Medulla oblongata (tissue), 1 donor: ENCODE measurements around the gene PRKCA.

Experiments used
- DNase-seq: peaks from one replicate; pipeline ENCODE4 v3.0.0-alpha.2; 2015; ENCODE audit errors: extremely low spot score

PRKCA gene

GRCh38 chr17:66518108-66518507, 215.7 kb downstream of the PRKCA start:
- DNase-seq: no peak

DNA sequence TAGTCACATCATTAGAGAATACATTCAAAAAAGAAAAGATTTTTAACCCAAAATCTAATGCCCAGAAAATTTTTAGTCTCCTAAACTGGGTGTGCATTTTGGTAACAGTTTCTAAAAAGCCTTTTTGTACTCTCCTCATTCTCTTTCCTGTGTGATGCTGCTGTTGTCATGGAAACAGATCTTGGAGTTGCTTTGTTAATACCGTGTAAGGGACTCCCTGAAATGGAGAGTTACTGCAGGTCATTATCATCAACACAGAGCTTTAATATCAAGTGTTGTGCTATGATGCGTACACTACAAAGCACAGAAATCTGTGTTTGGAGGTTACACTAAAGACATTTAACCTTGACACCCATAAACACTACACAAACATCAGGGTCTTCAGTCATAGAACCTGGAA, 216.3 kb downstream of the PRKCA start:
- DNase-seq: peak; percentile 82

DNA sequence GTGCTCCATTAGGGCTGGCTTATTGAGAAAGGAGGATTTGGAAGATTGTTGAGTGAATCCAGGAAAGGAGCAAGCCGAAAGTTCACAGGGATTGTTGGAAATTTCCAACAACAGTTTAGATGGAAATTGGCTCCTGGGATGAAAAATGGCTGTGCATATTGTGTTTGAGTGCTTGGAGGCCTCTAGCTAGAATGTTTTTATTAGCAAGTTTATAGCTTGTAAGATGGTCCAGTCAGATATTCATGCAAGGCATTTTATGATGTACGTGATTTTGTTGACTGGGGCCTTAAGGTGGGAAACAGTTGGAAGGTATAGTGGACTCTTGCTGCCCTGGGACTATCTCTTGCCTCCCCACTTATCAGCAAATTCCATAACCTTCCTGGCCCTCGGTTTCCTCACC, 216.7 kb downstream of the PRKCA start:
- no peak for DNase-seq

GRCh38 chr17:66520999-66521398, 218.6 kb downstream of the PRKCA start:
- DNase-seq: no peak

GRCh38 chr17:66522591-66523272, 220.3 kb downstream of the PRKCA start:
- no peak for DNase-seq

DNA sequence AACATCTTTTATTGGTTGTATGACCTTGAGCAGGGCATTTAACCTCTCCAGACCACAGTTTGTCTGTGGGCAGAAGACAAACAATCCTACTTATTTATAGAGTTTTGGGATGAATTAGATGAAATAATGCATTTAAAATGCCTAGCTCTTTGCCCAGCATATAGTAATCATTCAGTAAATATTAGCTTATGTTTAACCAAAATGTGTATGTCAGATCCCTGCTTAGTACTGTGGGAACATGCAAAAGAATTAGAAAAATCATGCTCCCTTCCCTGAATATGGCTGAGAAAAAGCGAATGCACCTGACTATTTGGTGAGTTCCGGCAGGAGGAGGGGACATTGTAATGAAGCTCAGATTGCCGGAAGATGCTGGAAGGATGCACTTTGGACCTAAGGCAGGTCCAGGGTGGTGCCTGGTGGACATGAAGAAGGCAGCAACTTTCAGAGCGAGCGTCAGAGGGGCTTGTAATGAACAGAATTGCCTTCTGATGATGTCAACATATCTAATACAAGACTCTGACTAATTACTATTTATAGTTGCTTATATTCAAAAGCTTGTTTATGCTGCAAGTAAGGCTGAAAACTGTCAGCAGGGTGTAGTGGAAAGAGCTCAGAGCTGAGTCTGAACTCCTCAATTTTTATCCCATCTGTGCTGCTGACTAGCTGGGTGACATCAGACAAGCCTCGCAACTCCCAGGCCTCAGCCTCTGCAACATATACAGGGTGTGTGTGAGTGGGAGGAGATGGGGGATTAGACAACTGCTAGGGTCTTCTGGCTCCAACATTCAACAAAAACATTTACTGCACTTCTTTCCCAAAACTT, 221.2 kb downstream of the PRKCA start:
- no peak for DNase-seq

DNA sequence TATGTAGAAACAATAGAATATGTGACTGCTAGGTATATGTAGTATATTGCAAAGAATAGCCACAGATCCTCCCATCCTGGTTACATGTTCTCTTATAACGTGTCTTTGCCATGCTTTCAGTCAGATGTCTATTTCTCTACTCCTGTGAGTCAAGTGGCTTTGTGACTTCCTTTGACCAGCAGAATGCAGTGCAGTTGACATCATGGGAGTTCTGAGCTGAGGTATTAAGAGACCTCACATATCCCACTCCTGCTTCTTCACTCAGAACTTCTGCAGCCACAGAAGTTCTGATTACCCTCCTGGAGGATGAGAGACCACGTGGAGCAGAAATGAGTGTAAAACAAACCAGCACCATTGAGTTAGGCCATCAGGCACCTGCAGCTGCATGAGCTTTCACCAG, 222.5 kb downstream of the PRKCA start:
- no peak for DNase-seq

GRCh38 chr17:66525338-66525737, 222.9 kb downstream of the PRKCA start:
- no peak for DNase-seq

DNA sequence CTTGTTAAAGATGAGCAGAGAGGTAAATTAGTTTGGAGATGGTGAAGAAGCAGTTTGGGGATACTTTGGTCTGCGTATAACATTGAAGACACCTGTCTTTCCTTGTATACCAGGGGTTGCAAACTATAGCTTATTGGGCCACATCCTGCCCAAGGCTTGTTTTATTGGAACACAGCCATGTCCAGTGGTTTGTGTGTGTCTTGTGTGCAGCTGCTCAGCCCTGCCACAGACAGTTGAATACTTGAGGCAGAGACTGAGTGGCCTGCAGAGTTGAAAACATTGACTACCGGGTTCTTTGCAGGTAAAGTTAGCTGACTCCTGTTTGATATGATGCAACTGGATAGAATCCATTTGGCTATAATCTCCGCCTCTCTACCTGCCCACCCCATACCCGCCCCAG, 224.4 kb downstream of the PRKCA start:
- no peak for DNase-seq

DNA sequence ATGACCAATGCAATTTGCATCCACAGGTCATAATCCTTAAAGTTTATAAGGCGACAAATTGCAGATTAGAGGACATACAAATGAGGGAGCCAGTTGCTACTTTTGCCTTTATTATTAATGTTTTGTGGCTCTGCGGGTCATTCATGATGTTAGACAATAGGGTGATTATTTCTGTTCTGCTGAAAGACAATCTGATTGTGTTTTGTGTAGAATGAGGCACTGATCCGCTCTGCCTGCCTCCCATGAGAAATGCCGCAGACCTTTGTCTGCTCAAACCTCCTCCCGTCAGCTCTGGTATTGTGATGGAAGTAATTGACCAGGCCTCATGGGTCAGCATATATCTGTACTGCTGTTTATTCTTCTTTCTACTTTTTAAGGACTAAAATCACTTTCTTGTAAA, 224.9 kb downstream of the PRKCA start:
- peak; percentile 93 for DNase-seq

DNA sequence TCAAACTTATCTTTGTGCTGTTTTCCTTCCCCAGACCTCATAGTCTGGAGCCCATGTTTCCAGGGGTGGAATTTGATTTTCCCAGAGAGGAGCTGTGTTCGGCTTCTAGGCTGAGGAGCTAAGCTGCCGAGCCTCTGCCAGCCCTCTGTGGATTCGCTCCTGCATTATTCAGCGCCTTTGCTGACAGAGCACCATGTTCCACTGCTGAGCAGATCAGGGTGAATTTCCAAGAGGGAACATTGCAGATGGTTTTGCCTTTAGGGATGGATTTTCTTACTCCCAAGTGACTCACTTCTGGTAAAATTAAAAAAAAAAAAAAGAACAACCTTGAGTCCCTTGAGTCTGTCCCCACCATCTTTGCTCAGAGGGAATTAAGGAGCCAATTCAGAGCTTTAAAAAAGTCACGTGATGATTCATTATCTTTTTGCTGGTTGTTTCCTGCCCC, 229.5 kb downstream of the PRKCA start:
- no peak for DNase-seq

GRCh38 chr17:66533572-66533971, 231.2 kb downstream of the PRKCA start:
- DNase-seq: peak; percentile 72

DNA sequence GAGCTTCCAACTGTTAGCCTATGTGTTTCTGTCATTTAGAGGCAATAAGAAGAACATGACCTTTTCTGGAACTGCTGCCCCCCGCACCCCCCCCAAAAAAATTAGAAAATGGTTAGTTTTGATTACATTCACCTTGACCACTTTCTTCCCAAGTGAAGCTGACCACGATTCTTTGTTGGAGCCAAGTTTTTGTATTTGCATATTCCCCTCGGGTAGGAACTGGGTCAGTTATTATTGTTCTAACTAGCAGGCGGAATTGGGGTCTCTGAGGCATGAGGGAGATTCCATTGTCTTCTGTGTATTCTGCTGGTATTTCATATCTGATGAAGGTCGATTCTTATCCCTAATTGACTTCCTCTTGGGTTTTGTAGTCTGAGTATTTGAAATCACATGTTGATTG, 231.6 kb downstream of the PRKCA start:
- no peak for DNase-seq

GRCh38 chr17:66535611-66536010, 233.2 kb downstream of the PRKCA start:
- no peak for DNase-seq

GRCh38 chr17:66537502-66537901, 235.1 kb downstream of the PRKCA start:
- no peak for DNase-seq

DNA sequence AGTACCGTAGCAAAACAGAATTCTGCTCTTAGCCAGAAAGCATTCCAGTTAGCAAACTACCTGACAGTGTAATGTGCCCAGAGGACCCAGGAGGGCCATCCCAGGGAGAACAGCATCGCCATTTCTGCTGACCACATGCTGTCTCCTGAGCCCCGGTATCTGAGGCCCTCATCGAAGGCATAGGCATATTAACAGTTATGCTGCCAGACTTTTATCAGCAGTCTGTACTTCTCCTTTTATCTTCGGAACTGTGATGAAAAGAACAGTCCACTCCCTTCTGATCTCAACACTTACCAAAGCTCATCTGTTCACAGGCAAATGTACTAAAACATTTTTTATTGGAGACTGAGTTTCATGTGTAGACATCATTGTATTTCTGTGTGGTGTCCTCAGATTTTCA, 236.4 kb downstream of the PRKCA start:
- DNase-seq: no peak

DNA sequence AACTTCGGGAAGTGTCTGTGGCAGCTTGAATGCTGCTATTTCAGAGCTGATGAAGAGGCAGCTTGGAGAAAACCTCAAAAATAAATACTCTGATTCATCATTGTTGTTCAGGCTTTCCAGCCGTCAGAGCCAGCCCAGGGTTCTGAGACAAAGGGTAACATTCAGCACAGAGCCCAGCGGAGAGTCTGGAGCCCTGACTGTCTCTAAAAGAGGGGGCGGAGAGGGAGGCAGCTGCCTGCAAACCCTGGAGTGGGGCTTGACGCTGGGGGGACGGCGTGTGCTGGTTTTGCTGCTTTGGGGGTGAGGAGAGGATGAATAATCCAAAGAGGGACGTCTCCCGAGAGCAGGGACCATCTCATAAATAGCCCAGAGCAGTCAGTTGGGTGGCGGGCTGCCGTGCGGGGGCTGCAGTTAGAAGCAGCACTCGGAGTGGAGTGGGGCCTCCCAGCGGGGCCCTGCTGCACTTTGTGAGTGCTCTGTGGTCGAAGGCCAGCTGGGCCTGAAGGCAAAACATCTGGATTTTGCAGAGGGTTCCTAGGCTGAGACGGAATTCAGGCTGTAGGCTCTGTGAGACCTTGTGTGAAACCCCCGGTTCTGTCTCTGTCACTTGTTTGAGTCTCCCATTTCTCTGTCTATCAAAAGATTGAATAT, 237.8 kb downstream of the PRKCA start:
- DNase-seq: peak; percentile 97

GRCh38 chr17:66541461-66542128, 239.2 kb downstream of the PRKCA start:
- DNase-seq: no peak

- DNase-seq: no peak
Observed at GRCh38 chr17:66542129-66542966, 239.9 kb downstream of the PRKCA start.

GRCh38 chr17:66542967-66543520, 240.6 kb downstream of the PRKCA start:
- DNase-seq: no peak

DNA sequence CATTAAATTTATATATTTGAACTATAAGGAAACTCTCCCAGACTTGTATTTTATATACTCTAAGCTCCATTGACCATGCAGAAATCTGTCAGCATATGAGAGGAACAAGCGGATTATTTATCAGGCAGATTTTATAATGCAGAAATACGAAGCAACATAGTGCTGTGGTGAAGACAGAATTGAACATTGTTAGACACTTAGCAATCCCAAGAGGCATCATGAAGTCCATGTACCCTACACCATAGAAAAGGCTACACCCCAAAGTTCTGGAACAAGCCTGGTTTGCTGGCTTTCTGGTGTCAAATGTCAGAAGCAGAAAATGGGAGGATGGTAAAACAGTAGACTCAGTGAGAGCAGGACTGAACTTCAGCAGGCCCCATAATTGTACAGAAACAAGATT, 241.1 kb downstream of the PRKCA start:
- DNase-seq: no peak
